IPS-18c (cell line): ENCODE data around the gene ZNF879.

Source experiments
- H3K4me3 ChIP-seq: 2 replicates; pipeline ENCODE4 v1.7.0; 2013; ENCODE audit warnings: low read depth, mild to moderate bottlenecking, low read length, moderate library complexity; ENCODE audit not compliant: insufficient read depth
- H3K9me3 ChIP-seq: one replicate; pipeline ENCODE4 v1.6.1; 2013; ENCODE audit warnings: mild to moderate bottlenecking, low read length, moderate library complexity; ENCODE audit not compliant: control insufficient read depth, insufficient read depth

Gene ZNF879

GRCh38 chr5:178995341-178995690, 28.3 kb upstream of the ZNF879 start:
- Histone ChIP-seq H3K9me3 (peaks cover 16% of the 10 kb centered on the region), H3K4me3 (peak overlapping the region; percentile 34; the same call in 1 of the 2 replicates)

DNA sequence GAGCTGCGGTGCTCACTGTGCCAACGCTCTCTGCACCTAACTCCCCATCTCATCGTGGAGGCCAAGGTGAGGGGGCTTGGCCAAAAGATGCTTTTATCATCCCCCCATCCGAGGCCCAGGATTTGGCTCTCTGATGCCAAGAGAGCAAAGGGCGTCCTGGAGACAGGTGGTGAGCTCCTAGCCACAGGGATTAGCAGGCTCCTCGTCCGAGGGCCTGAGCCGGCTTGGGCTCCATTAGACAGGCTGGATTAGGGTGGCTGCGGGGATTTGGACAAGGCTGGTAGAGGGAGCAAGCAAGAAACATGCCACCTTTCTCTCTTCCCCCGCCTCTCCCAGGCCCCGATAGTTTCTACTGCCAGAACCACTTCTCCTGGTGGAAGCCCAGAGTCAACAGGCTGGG, 27.4 kb upstream of the ZNF879 start:
- Histone ChIP-seq H3K9me3 (peaks cover 16% of the 10 kb centered on the region), H3K4me3 (no peak overlapping the region)

DNA sequence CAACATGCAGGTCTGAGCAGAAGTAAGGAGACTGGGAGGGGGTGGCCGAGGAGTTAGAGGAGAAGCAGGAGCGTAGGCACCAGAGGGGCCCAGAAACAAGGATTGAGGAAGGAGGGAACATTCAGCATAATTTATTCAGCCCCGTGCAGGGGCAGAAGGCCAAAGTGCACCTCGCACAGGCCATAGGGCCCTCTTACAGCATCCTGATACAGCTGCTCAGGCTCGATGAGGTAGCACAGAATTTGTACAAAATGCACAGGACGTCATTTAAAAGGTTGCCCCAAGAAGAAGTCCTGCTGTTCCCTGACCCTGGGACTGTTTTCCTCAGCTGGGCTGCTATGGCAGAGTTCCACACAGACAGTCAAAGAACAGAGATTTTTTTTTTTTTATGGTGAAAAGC, 26.4 kb upstream of the ZNF879 start:
- Histone ChIP-seq H3K9me3 (peaks cover 16% of the 10 kb centered on the region), H3K4me3 (no peak overlapping the region)

DNA sequence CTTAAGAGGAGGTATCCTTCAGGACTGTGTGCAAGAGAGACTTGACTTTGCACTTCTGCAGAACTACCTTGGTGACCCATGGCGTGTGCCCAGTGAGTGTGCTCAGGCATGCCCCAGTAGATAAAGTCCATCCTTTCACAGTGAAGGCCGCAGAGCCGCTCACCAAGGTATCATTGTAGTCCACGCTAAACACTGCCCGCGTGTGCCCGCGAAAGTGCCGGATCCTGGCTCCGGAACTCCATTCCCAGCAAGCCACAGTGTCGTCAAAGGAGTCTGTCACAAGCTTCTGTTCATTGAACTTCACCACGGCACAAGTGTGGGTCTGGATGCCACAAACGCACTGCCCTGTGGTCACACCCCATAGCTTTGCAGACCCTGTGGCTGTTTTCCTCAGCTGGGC, 25.2 kb upstream of the ZNF879 start:
- no peak overlapping the region for H3K4me3 ChIP-seq

GRCh38 chr5:179006564-179006963, 17.0 kb upstream of the ZNF879 start:
- peaks cover 9% of the 10 kb centered on the region for H3K9me3 ChIP-seq
- no peak overlapping the region for H3K4me3 ChIP-seq

More for the DNA sequence above, 25.2 kb upstream of the ZNF879 start:
- H3K9me3 ChIP-seq: peaks cover 16% of the 10 kb centered on the region

GRCh38 chr5:179008667-179009066, 14.9 kb upstream of the ZNF879 start:
- Histone ChIP-seq H3K4me3 (no peak overlapping the region), H3K9me3 (peaks cover 11% of the 10 kb centered on the region)

GRCh38 chr5:179033004-179033580, 9.5 kb downstream of the ZNF879 start:
- Histone ChIP-seq H3K9me3 (peaks cover 34% of the 10 kb centered on the region), H3K4me3 (no peak overlapping the region)

- no peak overlapping the region for H3K4me3 ChIP-seq
- peaks cover 10% of the 10 kb centered on the region for H3K9me3 ChIP-seq
These were observed 21.2 kb downstream of the ZNF879 start for GRCh38 chr5:179044765-179045164.

DNA sequence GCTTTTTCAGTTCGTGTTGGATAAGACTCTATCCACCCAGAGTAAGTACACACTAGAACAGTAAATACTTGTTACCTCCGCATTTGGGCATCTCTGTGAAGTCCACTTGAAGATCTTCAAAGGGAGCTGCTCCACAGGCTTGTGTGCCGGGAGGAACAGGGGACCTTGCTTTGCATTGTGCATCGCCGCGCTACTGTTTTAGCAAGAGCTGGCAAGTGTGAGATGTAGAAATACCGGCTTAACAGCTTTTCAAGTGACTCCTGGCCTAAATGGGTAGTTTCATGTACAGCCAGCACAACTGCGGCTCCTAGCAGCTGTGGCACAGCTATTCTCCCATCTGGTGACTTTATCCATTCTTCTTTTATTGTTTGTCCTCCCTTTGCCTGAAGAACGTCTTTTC, 28.2 kb downstream of the ZNF879 start:
- no peak overlapping the region for H3K4me3 ChIP-seq
- peaks cover 6% of the 10 kb centered on the region for H3K9me3 ChIP-seq

DNA sequence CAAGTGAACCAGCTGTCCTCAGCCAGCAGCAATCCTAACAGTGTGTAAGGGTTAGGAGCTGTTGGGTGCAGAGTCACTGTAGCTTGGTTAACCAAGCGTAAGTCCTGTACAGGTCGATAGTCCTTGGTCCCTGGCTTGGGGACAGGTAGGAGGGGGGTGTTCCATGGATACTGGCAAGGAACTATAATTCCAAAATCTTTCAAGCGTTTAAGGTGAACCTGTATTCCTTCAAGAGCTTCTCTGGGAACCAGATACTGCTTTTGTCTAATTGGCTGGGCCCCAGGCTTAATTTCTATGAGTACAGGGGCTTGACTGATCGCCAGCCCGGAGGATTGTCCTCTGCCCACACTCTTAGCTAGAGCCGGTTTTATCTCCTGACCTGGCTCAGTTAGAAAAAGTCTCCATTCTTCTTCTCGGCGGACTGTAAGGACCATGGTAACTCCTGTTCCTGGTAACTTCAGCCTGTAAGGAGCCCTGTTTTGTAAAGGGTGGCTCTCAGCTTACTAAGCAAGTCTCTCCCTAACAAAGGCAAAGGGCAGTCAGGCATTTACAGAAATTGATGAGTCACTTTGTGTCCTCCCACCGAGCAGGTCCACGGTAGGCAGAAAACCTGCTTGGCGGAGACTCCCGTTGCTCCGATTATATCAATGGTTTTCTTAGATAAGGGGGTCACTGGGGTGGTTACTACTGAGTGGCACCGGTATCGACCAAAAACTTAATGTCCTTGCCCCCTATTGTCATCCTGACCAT, 30.6 kb downstream of the ZNF879 start:
- no peak overlapping the region for H3K4me3 ChIP-seq
- peaks cover 6% of the 10 kb centered on the region for H3K9me3 ChIP-seq

DNA sequence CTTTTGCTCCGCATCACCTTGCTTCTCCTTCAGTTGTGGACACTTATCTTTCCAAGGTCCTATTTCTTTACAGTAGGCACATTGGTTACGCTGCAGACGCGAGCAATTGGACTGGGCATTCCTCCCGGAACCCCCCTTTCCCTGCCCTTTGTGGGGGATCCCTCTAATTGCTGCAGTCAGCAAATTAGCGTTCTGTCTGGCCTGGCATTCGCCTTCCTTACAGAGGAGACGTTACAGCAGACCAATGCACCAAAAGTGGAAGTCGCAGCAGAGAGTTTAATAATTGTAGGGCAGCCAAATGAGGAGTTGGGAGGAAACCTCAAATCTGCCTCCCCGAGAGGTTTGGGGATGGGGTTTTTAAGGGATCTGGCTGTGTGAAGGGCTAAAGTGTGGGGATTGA, 31.3 kb downstream of the ZNF879 start:
- no peak overlapping the region for H3K4me3 ChIP-seq
- H3K9me3 ChIP-seq: peaks cover 9% of the 10 kb centered on the region

DNA sequence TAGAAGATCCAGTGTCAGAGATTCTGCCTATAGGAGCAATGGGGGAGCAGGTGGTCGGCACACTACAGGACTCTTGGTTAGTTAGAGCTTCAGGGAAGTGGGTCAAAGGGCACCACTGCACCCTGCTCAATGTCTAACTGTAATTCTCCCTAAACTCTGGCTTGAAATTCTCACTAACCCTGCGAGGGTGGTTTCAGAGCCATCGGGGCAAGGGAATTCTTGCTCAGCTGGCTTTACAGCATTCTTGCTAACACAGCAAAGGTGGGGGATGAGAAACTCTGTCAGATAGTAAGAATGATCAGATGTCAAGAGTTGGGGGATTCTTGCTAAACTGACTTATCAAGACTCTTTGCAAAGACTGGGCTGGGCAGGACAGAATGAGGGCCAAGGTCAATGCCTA, 31.8 kb downstream of the ZNF879 start:
- H3K4me3 ChIP-seq: no peak overlapping the region
- H3K9me3 ChIP-seq: peaks cover 9% of the 10 kb centered on the region

- Histone ChIP-seq H3K9me3 (peaks cover 5% of the 10 kb centered on the region), H3K4me3 (no peak overlapping the region)
These were observed 32.2 kb downstream of the ZNF879 start for GRCh38 chr5:179055841-179056240.

DNA sequence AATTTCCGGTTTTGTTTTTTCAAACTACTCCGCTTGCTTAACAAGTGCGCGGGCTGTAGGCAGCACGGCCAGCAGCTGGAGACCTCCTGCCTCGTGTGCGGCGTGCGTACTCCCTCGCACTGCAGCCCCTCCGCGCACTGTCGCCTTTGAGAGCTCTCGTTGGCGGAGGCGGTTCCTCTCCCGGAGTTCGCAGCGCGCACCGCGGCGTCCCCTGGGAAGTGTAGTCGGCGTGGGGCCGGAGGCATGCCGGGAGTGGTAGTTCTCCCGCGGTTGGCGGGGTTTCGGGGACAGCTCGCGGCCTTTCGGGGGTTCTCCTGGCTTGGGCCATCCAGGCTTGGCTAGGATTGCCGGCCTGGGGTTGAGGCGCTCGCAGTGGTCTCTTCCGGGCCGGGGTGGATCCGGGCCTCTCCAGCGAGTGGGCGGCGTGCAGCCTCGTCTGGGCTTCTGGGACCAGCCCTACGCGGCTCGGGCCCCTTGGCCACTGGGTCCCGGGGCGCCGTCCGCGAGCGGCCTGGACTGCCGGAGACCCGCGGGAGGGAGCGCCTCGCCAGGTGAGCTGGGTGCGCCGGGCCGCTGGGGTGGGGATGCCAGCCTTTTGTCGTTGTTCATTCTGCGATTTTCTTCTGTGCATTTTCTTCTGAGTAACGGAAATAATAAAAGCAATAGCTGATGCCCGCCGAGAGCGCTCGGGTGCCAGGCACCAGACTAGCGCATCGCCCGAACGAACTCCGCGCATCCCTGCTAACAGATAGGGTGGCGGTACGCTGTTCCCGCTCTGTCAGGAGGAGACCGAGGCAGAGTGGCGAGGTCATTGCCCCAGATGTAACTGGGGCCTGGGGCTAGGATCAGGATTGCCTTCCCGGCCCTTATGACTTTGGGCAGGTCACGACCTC, 36.8 kb downstream of the ZNF879 start, which contains the start of gene ZNF354C:
TSS of gene ZNF354C (plus strand) at position 258 of the 893 bp plus-strand sequence. CDS start 1,696 bp downstream, outside the sequence.
- H3K9me3 ChIP-seq: peaks cover 4% of the 10 kb centered on the region
- peak within 1 kb of the TSS; percentile 47 for H3K4me3 ChIP-seq

- Histone ChIP-seq H3K4me3 (peak overlapping the region; percentile 47), H3K9me3 (peaks cover 4% of the 10 kb centered on the region)
These were observed 37.4 kb downstream of the ZNF879 start for GRCh38 chr5:179061025-179061424.

- peaks cover 6% of the 10 kb centered on the region for H3K9me3 ChIP-seq
- H3K4me3 ChIP-seq: no peak overlapping the region
These were observed 42.1 kb downstream of the ZNF879 start for GRCh38 chr5:179065703-179066102.

DNA sequence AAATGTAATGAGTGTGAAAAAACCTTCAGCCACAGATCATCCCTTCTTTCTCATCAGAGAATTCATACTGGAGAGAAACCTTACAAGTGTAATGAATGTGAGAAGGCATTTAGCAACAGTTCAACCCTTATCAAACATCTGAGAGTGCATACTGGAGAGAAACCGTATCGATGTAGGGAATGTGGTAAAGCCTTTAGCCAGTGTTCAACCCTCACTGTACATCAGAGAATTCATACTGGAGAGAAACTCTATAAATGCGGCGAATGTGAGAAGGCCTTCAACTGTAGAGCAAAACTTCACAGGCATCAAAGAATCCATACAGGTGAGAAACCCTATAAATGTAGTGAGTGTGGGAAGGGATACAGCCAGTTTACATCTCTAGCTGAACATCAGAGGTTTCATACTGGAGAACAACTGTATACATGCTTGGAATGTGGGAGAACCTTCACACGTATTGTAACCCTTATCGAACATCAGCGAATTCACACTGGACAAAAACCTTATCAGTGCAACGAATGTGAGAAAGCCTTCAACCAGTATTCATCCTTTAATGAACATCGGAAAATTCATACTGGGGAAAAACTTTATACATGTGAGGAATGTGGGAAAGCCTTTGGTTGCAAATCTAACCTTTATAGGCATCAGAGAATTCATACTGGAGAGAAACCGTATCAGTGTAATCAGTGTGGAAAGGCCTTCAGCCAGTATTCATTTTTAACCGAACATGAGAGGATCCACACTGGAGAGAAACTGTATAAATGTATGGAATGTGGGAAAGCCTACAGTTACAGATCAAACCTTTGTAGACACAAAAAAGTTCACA, 55.8 kb downstream of the ZNF879 start:
- H3K9me3 ChIP-seq: peaks cover 27% of the 10 kb centered on the region
- H3K4me3 ChIP-seq: no peak overlapping the region
